ENCODE data around the gene IQCE. TPM values are rescaled to one million over a fixed set of nuclear protein-coding genes. Genes with fewer than 3 reads are reported as not detected.
A peak's percentile ranks its signal among the peaks of the same experiment; 100 is the strongest.

Gene IQCE
- total and polyA plus RNA-seq, 2 experiments from 2014 or later, result 14.7 to 14.9 TPM

GRCh38 chr7:2613098-2613930 lies 54.5 kb downstream of the IQCE start:
- in situ Hi-C loops (cut with MboI), result no loop called here

GRCh38 chr7:2613931-2614600 lies 55.3 kb downstream of the IQCE start:
- Histone ChIP-seq H3K4me1 (ENCODE audit: insufficient read depth) (peaks cover 22% of the 10 kb centered on the region), H3K4me2 (ENCODE audit: unreplicated experiment) (peak overlapping the region; percentile 94), H3K9me2 (ENCODE audit: insufficient read depth) (no peaks in the 10 kb centered on the region), H3K9me3 (ENCODE audit: low read depth) (no peaks in the 10 kb centered on the region), H2AFZ (peak overlapping the region; percentile 49), H4K20me1 (ENCODE audit: insufficient read depth) (no peaks in the 10 kb centered on the region), H3K27me3 (replicated peaks; ENCODE audit: insufficient read depth) (no peaks in the 10 kb centered on the region), H3K9ac (0 out of 2 replicates have a peak overlapping the region, but pooled peaks have one; percentile 5), H3F3A (ENCODE audit: insufficient read depth) (peaks cover 10% of the 10 kb centered on the region; the same call in 1 of the 2 replicates), H3K4me3 (peak overlapping the region; percentile 62), H3K79me2 (ENCODE audit: insufficient read depth) (no peaks in the 10 kb centered on the region), H3K36me3 (ENCODE audit: low read depth) (no peaks in the 10 kb centered on the region), H3K27ac (peak overlapping the region; percentile 4; the same call in 1 of the 2 replicates)
- DNase-seq, result peak; percentile 74
- TF ChIP-seq EZH2 (IDR thresholded peaks at IDR 0.05; ENCODE audit: insufficient read depth, poor library complexity, severe bottlenecking) (no peak), EZH2phosphoT487 (IDR thresholded peaks at IDR 0.05; ENCODE audit: insufficient read depth, low read depth) (no peak)
- in situ Hi-C loops (cut with MboI), result no loop called here
- WGBS, 2 experiments (ENCODE audit: low coverage in 1 of 2, low lambda C conversion rate in 2 of 2, missing lambda C conversion rate in 2 of 2), result 6 to 11% methylated on average over 22 of the region's 22 CpGs

More at GRCh38 chr7:2613098-2613930, 54.5 kb downstream of the IQCE start:
- 43 to 45% methylated on average over 19 of the region's 19 CpGs for WGBS, 2 experiments (ENCODE audit: low coverage in 1 of 2, low lambda C conversion rate in 2 of 2, missing lambda C conversion rate in 2 of 2)
- no peak for DNase-seq
- Histone ChIP-seq H3K36me3 (ENCODE audit: low read depth) (no peaks in the 10 kb centered on the region), H3K27ac (no peak overlapping the region), H3K9me2 (ENCODE audit: insufficient read depth) (no peaks in the 10 kb centered on the region), H3K4me1 (ENCODE audit: insufficient read depth) (peaks cover 15% of the 10 kb centered on the region), H3K9ac (no peak overlapping the region), H3K79me2 (ENCODE audit: insufficient read depth) (no peaks in the 10 kb centered on the region), H2AFZ (no peak overlapping the region), H3K9me3 (ENCODE audit: low read depth) (no peaks in the 10 kb centered on the region), H3K27me3 (replicated peaks; ENCODE audit: insufficient read depth) (no peaks in the 10 kb centered on the region), H4K20me1 (ENCODE audit: insufficient read depth) (no peaks in the 10 kb centered on the region), H3K4me3 (no peak overlapping the region), H3K4me2 (ENCODE audit: unreplicated experiment) (peak overlapping the region; percentile 94), H3F3A (ENCODE audit: insufficient read depth) (0 out of 2 replicates have a peak, but pooled peaks cover 6% of the 10 kb centered on the region)
- TF ChIP-seq EZH2phosphoT487 (IDR thresholded peaks at IDR 0.05; ENCODE audit: insufficient read depth, low read depth), result no peak
- no peak for TF ChIP-seq EZH2 (IDR thresholded peaks at IDR 0.05; ENCODE audit: insufficient read depth, poor library complexity, severe bottlenecking)

- WGBS, 2 experiments (ENCODE audit: low coverage in 1 of 2, low lambda C conversion rate in 2 of 2, missing lambda C conversion rate in 2 of 2), result 11 to 12% methylated on average over 22 of the region's 22 CpGs
- Histone ChIP-seq H3K27me3 (replicated peaks; ENCODE audit: insufficient read depth) (no peaks in the 10 kb centered on the region), H3K4me2 (ENCODE audit: unreplicated experiment) (peak overlapping the region; percentile 94), H3K4me3 (peak overlapping the region; percentile 62), H3K79me2 (ENCODE audit: insufficient read depth) (no peaks in the 10 kb centered on the region), H3K9me2 (ENCODE audit: insufficient read depth) (no peaks in the 10 kb centered on the region), H2AFZ (peak overlapping the region; percentile 49; the same call in 1 of the 2 replicates), H3K4me1 (ENCODE audit: insufficient read depth) (peaks cover 26% of the 10 kb centered on the region), H3K36me3 (ENCODE audit: low read depth) (no peaks in the 10 kb centered on the region), H3K9ac (0 out of 2 replicates have a peak overlapping the region, but pooled peaks have one; percentile 5), H3K9me3 (ENCODE audit: low read depth) (no peaks in the 10 kb centered on the region), H3K27ac (peak overlapping the region; percentile 4; the same call in 1 of the 2 replicates), H4K20me1 (ENCODE audit: insufficient read depth) (no peaks in the 10 kb centered on the region), H3F3A (ENCODE audit: insufficient read depth) (peaks cover 16% of the 10 kb centered on the region; the same call in 1 of the 2 replicates)
- TF ChIP-seq EZH2phosphoT487 (IDR thresholded peaks at IDR 0.05; ENCODE audit: insufficient read depth, low read depth) (no peak), EZH2 (IDR thresholded peaks at IDR 0.05; ENCODE audit: insufficient read depth, poor library complexity, severe bottlenecking) (no peak)
- in situ Hi-C loops (cut with MboI), result no loop called here
- DNase-seq, result peak; percentile 30
These were observed 56.0 kb downstream of the IQCE start for GRCh38 chr7:2614631-2615330.

Measured in GM23248 (cell line).